LoVo (cell line): Measurements from ENCODE around the gene FBXL17.
A peak's percentile ranks its signal among the peaks of the same experiment; 100 is the strongest.

Source experiments
- DNase-seq: peaks from one replicate; pipeline ENCODE4 v3.0.0-alpha.2; 2016; ENCODE audit warnings: low spot score

Gene FBXL17

DNA sequence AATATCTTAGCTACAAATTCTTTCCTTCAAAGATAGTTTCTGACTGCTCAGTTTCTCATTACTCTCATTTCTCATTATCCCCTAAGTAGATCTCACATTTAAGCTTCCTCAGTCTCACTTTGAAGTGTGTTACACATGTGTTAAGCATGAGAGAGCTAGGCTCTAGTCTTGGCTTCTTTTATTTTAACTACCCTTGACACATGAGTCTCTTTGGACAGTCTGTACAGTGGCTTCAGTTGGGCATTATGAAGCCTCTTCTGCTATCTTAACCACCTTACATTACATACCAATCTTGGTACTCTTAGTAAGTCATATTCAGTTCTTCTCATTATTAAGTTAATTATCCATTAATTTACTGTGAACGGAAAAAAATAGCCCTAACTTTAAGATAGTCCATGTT lies 232.5 kb downstream of the FBXL17 start:
- DNase-seq: no peak

DNA sequence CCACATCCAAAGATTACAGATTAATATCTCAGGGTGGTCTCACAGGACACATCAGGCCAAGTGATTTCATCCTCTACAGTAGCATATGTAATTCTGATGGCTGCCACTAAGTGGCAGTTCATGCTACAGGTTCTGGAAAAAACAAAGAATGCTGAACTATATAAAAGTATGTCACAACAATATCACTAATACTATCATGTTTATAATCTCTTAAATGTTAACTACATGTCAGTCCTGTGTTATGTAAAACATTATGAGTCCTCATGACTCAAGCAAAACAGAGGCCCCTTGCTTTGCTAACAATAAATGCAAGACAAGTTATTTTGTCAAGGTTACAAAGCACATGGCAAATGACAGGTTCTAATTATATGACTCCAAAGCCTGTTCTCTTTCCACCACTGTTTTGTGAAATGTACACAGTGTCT lies 233.2 kb downstream of the FBXL17 start:
- DNase-seq: peak; percentile 15

DNA sequence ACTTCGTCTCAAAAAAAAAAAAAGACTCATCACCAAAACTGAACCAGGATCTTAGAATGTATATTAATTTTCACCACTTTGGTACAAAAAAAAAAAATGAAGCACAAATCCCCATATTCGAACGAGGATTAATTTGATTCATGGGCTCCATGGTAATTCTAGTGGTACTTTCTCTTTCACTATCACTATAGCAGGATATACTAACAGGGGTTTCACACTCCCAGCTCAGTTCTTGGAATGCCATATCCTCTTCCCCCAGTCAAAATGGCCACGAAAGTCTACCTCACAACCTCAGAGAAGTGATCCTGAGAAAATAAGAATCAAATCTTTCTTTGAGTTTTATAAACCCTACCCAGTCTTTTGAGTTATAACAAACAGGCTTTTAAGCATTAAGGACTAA lies 235.7 kb downstream of the FBXL17 start:
- no peak for DNase-seq

DNA sequence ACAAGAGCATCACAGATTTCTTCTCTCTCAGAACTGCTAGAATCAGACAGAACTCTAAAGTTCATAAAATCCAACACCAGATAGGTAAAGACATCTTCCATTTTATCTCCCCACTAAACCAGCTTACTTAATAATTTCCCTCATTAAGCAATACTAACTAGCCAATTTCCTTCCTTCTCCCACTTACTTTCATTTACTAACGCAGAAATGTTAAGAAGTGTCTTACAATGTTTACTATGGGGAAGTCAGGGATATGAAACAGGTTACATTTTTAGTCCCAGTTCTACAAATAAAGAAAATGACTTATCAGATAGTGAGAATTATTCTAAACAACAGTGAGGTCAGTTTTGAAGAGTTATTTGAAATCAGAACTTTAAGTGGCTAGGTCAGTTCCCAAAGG lies 236.5 kb downstream of the FBXL17 start:
- no peak for DNase-seq

DNA sequence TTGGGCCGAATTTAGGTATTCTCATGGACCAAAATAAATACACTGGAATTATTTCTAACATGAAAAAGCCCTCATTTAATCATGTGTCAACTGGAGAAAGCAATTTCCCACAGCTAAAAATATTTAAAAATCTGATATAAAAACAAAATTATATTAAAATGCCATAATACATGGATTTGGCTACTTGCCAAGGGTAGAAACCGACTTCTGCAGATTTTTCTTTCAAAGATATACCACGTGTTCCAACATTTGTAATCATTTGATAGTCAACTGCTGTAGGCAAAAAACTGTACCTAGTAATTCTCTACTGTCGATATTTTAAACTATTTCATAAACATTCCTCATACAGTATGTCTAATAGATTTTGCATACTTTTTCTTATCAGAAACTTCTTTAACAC lies 237.6 kb downstream of the FBXL17 start:
- DNase-seq: no peak

DNA sequence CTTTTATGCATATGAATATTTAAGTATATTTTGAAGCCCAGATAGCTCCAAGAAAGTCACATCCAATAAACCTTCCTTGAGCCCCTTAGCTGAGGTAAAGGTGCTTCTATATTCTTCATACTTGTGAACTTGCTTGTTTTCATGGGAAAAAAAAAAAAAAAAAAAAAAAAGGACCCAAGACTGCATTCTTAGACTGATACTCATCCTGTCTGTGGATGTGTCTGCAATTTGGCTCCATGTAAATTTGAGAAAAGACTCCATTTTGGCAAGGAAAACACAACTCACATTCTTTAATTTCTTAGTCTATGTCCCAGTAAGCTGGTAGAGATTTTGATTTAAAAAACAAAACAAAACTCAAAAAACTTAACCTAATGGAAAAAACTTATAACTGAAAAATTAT lies 238.3 kb downstream of the FBXL17 start:
- no peak for DNase-seq

DNA sequence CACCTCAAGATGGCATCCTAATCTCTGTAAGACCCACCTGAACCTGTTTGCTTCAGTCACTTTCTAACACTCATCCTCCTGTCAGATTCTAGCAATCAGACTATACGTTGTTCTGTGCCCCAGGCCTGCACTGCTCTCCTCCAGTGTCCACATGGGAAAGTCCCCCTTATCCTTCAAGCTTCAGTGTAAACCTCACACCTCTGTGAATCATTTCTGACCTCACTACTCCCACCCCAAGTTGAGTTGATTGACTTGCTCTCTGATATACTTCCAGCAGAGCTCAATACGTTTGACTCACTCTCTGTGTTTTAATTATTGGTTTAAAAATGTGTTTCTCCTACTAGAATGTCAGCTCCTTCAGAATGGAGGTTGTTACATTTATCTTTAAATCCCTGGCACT lies 240.2 kb downstream of the FBXL17 start:
- DNase-seq: no peak

DNA sequence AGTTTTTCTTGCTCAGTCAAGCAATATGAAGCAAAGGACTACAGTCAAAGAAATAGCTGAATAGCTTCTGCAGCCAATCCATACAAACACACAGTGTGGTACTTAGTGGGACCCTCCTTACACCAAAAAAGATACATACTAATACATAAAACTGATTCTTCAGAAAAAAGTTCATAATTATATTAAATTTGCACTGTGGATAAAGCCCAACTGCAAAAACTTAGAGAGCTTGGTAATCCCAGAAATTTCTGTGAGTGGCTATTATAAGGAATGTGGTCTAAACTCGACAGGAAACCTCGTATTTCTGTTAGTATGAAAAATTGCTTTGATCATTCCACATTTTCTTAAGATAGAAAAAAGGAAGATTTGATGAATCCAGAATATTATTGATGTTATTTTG lies 245.4 kb downstream of the FBXL17 start:
- no peak for DNase-seq

DNA sequence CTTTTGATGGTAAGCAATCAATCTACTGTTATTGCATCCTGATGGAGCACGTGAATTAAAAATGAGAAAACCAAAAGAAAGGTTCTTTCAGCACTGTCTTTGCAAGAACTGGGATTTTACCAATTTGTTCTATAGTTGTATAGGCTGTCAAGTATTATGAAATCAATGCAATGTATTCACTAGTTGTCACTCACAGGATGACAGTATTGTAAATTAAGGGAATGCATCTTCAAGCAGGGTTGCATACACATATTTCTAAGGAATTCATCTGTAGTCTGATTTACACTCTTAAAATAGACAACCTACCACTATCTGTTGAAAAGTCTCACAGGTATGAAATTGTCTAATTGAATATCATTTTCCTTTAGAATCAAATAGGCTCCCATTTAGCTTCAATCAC lies 252.8 kb downstream of the FBXL17 start:
- DNase-seq: no peak

DNA sequence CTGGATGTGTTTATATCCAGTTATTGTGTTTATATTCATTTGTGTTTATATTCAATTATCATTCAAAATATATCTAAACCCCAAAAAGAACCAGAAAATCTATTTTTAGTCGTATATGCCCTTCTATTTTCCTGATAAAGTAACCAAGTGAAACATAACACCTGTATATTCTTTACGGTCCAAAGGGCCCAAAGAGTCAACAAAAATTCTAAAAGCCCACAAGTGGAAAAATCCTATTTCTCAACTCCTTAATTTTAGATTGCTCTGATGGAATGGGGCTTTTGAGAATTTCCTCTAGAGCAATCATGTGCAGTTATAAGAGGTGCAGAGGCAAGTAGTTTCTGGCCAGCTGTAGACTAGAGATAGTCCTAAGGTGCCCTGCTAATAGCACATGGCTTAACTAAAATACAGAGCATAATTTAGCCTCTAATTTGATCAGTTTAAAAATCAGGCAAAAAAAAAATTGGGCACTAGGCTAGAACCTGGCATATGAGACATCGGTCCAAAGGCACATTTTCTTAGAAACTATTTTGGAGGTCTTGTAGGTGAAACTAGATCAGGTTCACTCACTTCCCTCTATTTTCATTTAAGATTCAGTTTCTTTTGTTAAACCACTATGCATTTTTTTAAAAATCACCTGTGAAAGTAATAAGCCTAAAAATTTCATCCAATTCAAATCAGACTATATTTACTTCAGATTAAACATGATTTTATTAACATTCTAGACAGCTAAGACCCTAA lies 256.0 kb downstream of the FBXL17 start:
- no peak for DNase-seq

DNA sequence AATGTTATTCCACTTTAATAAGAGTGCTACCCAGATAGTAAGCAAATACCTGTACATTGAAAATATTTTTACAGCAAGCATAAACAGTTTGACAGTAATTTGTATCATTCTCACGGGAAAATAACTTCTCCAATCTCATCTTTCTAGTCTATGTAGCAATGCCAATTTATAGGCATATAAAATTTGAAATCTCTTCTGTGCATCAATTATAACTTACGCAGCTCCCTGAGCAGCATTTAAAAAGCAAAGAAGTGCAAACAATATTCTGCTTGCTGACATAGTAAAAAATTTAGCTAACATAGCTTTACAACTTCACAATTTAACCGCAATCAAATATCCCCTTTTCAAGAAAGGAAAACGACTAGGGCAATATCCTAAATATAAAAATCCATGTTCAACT lies 257.3 kb downstream of the FBXL17 start:
- DNase-seq: no peak

DNA sequence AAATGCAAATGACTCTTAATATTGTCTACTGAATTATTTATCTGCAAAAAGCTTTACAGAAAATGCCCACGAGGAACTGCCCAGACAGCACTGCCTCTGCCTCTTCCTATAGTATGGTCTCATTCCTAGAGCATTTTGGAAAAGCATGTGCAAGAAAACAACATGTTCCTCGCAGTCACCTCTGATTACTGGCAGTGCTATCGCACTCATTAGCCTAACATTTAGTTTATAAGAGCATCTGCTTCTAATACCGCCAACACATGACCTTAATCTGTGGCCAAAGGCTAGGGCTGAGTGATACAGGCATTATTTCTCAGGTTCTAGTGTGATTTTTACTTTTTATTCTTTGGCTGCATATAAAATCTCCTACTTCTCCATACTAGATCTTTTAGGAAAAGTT lies 259.2 kb downstream of the FBXL17 start:
- no peak for DNase-seq

DNA sequence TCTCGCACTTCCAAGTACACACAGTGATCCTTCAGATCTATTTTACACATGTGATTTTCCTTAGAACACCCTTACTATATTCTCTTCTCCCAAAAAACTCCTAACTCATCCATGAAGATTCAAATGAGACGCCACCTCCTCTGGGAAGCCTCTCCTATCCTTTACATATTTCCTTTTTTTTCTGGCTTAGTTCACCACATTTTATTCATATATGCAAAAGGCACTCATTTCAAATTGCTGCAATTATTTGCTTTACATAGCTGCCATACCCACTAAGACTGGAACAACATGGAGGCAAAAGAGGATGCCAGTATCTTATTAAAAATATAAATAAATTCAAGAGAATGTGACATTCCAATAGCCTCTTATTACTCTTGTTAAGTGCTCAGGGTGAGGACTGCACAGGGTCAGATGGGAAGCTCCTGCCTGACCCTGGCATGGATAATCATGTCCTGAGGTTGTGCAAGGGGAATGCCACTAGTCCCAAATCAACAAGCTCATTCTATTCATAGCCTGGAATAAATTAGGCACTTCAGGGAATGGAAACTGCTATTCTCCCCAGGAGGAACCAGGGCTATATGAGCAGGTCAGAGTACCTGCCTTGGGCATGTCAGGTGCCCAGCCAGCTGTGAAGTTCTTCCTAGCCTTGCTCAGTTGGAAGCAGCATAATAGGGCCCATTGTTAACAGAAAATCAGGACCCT lies 262.9 kb downstream of the FBXL17 start:
- no peak for DNase-seq

DNA sequence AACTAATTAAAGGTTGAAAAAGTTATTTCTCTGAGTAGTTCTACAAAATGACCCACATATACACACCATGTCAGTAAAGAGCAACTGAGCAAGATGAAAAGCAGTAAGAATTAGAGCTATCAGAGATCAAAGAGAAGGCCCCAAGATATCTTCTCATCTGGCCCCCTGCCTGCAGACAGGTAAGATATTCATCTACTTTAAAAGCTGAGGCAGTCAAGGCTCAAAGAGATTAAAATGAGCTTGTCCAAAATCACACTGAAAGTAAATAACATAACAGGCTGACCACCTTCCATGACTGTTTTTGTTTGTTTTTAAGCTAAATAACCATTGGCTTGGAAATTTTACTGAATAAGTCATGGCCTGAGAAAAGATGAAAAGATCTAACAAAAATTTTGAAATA lies 266.2 kb downstream of the FBXL17 start:
- DNase-seq: no peak

DNA sequence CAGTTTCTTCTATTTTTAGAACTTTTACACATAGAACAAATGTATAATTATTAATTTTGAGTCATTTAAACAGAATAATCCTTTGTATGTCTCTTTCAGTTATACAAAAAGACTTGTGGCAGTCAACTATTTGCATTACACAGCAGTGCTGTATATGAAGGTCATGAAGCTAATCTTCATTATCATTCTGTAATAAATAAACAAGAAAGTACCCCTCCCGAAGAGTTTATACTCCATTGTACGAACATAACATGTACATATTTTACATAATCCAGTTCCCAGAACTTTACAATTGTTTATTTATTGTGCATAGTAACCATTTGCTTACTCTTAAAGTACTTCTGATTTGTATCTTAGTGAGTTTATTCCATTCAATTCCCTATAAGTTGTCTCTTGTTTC lies 267.9 kb downstream of the FBXL17 start:
- DNase-seq: no peak

DNA sequence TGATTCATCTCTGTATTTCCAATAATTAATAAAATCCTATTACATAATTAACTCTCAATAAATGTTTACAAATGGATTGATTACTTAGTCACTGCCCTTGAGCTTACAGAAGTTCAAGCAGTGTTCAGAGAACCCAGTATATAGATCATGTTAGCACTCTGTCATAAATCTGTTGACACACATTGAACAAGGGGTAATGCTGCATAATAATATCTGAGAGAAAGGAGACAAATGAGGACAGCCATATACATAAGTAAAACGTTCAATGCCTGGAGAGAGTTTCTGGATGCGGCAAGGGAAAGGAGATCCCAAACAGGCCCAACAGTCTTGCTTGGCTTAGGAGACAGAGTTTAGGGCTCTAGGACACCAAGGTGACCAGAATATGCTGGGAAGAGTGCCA lies 270.2 kb downstream of the FBXL17 start:
- DNase-seq: no peak

DNA sequence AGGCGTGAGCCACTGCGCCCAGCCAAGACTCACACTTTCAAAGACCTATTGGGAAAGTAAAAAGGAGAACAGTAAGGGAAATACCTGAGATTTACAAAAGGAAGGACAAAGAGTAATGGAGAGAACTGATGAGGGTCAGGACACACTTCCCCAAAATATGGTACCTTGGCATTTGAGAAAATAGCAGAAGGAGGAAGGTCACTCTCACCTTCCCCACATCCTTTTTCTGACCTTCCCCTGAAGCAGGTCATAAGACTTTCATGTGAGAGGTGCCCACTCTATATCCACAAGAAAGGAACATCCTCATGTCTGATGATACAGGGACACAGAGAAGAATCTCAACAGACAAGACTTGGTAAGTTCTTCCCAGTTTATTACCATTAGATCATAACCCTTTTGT lies 272.8 kb downstream of the FBXL17 start:
- no peak for DNase-seq

DNA sequence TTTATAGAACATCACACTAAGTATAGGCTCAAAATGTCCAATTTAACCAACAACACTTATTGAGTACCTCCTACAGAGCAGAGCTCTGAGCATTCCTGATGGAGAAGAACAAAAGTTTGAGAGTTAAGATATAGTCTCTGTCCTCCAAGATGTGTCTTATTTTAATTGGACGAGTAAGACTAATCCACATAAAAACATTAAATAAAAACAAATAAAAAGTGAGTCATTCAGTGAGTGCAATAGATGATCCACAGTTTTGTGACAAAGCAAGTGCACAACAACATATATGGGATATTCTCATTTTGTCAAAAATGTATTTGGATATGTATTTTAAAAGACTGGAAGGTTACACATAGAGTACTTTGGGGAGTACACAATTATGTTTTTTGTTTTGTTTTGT lies 277.4 kb downstream of the FBXL17 start:
- DNase-seq: no peak

DNA sequence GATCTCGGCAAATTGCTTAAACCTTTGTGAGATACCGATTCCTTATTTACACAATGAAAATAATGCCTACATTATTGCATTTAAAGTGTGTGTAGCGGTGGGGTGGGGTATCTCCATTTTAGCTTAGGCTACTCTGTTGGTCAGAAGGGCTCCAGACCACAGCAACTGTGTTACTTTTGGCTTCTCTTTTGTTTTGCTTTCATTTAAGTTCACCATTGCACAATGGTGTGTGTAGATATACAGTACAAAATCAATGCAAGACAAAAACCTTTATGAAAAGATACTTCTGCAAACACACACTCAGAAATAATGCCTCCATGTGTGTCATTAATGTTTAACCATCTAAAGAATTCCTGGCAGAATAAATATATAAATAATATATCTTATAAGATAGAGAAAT lies 279.4 kb downstream of the FBXL17 start:
- DNase-seq: no peak

DNA sequence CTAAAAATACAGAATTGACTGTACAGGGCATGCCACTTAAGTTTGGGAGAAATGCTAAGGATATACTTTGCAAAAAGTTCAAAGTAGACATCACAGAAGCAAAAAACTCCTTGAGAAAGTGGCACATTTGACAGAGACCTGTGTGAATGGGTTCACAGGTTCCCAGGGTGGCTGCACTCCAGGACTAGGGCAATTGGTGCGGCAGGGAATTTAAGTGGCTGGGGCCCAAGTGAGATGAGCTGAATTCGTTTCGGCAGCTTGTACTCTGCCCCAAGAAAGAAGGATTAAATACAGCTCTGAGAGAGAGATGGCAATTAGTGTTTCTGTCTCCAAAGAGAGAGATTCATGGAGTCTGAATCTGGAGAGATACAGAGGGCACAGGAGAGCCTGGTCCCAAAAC lies 280.1 kb downstream of the FBXL17 start:
- no peak for DNase-seq

DNA sequence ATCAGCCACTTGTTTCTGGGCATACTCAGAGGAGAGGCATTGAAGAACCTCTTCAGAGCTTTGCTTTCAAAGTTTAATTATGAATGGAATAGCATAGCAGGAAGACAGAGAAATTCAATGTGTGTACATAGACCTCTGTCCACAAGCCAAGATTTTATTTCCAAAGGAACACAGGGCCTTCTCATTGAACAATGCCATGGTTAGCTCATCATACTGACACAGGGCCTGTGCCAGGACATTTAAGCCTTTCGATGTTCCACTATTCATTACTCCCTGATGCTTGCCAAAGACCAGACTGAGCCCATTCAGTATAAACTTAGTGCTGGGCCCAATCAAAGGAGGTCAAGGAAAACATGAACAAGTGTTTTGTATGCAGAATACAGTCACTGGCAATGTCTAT lies 280.8 kb downstream of the FBXL17 start:
- no peak for DNase-seq

DNA sequence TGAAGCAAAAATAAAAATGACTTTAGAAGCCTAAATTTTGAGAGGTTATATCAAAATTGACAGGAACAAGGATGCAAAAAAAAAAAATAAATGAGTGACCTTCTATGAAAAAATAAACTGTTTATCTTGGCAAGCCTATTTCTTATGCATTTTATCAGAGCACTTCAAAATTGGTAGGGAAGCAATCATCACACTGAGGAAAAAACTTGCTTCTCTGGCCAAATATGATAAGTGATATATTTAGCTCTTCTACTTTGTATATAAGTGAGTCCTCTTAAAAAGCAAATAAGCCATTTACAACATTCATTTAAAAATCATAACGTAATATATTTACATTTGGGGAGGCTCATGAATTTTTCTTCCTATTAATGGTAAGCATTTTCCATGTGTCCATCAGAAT lies 287.1 kb downstream of the FBXL17 start:
- no peak for DNase-seq

DNA sequence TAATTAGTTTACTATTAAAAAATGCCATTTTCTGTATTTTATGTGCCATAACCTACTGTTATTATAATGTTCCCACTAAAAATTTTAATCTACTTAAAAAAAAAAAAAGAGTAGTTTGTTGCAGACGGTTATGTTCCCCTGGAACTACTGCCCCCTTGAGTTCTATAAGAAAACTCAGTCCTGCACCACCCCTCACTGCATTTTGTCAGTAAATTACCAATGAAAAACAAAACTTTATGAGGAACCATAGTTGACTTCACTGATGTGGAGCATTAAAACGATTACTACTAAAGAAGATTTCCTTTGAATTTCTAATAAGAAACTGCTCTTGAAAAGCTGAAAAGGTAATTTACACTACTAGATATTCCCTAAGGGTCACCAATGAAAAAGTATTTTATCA lies 288.7 kb downstream of the FBXL17 start:
- DNase-seq: no peak

DNA sequence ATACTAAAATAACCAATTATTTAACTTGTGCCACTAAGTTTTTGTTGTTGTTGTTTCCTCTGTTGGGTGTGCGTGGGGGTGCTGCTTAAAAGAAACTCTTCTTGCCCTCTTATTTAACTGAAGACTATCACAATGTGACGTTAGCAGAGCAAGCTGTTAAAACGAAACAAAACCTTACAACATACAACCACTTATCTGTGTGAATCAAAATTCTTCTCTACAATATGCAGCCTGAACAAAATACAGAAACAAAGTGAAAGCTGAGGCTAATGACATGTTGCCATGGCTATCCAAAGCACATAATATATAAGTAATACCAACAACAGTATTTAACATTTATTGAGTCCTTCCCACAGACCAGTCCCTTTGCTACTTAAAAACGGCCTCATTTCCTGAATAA lies 291.0 kb downstream of the FBXL17 start:
- DNase-seq: no peak
